NCI-H2196 (cell line): Measurements from ENCODE around the gene GADL1.

Experiments
- DNase-seq: peaks from one replicate; lab custom pipeline; 2025; ENCODE audit not compliant: unreplicated experiment; lab: John Stamatoyannopoulos, UW

Gene GADL1

GRCh38 chr3:30761374-30761773, 133.1 kb downstream of the GADL1 start:
- DNase-seq: no peak

DNA sequence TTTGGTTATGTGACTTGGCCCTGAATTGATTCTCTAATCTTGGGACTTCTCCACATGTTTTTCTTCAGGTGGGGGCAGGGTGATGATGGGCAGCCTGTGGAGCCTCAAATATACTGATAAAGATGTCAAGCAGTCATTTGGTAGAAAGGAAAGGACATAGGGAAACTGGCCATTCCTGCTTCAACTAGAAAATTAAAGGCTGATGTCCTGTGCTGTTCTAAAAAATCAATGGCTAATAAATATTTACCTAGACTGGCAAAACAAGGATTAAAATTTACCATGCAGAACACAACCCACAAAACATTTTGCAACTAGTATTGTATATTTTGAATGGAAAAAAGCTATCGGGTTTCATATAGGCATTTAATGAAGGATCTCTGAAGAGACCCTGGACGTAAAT, 133.7 kb downstream of the GADL1 start:
- DNase-seq: no peak

GRCh38 chr3:30760040-30760695, 134.3 kb downstream of the GADL1 start:
- no peak for DNase-seq

DNA sequence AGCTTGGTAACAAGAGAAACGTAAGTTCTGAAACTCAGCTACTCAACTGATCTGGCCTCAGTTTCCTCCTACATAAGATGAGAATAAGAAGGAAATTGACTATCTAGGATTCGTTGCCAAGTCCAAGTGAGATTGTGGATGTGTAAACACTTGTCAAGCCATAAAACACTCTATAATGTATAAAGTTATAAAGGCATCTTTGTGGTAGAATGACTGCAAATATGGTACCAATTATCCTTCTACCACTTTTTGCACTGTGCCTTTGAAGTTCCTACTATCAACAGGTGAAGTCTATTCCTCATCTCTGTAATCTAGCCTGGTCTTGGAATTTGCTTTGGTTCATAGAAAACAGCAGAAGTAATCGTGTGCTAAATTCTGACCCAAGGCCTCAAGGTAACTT, 138.2 kb downstream of the GADL1 start:
- DNase-seq: no peak

DNA sequence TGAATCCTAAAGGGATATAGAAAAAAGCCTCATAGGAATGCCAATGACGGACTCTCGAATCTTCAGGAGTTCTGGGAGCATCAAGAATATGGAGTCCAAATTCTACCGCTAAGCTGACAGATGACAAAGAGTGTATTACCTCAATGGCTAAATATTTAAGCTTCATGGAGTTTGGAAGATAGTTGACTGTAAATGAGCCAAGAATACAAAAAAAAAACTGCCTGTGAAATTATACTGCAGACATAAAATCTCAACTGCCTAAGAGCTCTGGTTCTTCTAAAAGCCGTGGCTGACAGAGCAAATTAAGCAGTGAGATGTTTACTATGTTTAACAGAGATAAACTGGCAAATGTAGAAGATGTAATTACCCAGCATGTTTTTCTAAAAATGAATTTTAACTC, 140.0 kb downstream of the GADL1 start:
- no peak for DNase-seq

GRCh38 chr3:30753766-30754165, 140.7 kb downstream of the GADL1 start:
- no peak for DNase-seq

GRCh38 chr3:30752970-30753369, 141.5 kb downstream of the GADL1 start:
- DNase-seq: no peak

DNA sequence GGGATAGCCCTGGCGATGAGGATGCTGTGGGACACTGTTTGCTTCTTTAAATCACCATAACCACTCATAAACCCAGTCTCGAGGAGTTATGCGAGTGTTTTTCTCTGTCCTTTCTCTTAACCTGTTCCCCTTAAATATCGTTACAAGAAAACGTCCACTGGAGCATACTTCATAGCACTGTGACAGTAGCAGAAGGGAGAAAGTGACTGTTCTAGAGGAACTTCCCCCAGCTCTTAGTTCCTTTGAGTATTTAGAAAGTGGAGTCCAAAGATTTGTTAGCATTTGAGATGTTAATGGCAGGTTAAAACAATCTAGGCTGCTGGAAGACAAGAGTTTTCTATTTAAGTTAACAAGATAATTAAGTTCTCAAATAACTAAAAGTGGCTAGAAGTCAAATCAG, 142.0 kb downstream of the GADL1 start:
- DNase-seq: no peak

GRCh38 chr3:30751610-30752299, 142.7 kb downstream of the GADL1 start:
- no peak for DNase-seq

GRCh38 chr3:30750967-30751366, 143.5 kb downstream of the GADL1 start:
- DNase-seq: no peak

- DNase-seq: no peak
Observed at GRCh38 chr3:30749230-30749629, 145.2 kb downstream of the GADL1 start.

DNA sequence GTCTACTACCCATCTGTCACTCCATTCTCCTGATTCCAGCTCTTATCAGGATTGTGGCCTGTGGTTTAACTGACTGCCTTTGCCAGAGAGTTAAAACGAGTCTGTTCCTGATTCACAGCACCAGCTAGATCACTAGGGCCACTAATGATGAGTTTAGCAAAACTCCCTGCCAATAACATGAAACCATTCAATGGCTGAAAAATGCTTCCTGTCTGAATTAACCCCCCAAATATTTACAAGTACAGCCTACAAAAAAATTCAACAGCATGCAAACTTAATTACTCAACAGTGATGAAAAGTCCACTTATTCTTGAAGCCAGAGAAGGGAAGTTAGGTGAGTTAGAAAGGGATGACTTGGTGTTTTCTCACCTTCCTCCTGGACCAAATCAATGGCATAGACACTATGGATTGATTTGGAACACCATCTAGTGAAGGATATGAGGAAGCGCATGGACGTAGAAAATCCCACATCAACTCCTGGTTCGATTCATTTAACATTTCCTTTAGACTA, 146.6 kb downstream of the GADL1 start:
- no peak for DNase-seq

DNA sequence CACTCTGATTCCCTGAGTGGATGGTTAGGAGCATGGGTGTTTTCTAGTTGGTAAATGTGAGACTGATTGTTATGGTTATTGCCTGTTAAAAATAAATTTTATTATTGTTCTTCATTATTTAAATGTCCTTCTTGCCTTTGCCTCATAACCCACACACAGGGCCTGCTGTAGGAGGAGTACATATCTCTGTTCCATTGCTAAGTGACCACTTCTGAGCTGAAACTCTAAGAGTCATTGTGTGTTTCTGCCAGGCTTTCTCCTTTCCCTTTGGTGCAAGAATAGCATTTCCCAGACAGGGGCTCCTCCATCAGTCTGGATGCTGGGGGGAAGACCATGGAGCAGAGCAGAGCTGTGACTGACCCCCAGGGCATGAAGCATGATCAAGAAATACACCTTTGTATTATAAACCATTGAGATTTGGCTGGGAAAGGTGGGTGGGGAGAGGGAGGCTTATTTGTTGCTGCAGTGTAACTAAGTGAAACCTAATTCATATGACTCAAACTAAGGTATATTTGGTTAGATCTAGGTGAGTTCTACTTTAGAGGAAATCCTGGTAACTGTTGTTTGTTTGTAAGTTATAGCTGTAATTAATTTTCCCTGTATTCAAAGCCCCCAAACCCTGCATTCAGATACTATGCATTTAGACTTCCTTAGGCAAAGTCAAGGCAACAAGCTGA, 150.7 kb downstream of the GADL1 start:
- no peak for DNase-seq

GRCh38 chr3:30742796-30743619, 151.5 kb downstream of the GADL1 start:
- no peak for DNase-seq

DNA sequence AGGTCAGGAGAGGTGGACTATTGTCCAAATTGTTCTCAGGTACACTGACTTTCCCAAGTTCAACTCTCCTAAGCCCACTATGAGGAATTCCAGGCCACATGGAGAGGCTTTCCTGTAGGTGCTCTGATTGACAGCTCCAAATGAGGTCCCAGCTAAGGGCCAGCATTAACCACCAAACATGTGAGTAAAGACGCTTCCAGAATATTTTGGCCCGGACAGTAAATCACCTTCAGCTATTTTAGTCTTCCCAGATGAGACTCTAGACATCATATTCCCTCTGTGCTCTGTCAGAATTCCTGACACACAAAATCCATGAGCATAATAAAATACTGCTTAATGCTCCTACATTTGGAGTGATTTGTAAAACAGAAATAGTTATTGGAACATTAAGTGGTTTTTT, 152.6 kb downstream of the GADL1 start:
- no peak for DNase-seq

DNA sequence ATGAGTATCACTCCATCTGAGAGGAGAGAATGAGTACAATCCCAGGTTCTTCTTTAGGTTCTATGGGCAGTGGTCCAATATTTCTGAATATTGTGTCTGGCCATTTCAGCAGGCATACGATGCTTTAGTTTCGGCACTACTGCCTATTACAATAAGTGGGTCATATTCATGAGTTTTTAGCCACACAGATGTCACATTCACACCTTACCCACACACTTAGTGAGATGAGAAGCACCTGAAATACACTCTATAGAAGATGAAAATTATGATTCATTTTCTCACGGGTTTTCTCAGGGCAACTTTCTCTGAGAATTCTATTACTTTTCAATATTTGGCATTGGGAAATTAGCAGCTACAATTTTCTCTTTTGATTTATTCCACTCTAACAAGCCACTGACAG, 155.9 kb downstream of the GADL1 start:
- DNase-seq: no peak

DNA sequence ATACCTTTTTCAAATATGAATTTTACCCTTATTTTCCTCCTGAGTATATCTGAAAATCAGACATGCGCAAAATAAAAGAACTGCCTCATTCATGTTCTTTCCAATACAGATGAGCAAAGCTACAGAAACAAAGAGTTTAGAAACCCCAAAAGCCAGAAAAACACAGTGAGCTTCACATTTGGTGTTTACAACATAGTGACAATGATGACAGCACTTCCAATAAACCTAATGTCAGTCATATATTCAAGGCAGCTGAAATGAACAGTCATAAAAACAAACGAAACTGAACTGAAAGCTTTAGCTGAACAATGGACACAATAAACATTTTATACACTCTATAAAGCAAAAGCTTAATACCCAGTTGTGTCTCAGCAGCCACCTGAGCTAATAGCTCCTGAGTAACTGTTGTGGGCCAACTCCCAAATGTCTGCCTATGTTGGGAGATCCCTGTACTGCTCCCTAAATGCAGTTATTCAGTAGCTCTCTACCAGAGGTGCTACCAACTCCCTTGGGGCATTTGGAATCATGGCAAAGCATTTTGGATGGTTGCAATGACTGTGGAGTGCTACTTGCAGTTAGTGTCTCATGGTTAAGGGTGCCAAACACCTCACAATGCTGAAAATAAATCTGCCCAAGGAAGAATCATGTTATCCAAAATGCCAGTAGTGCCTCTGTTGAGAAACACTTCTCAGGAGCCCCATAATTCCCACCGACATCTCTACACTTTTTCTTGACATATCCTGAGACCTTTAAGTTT, 156.5 kb downstream of the GADL1 start:
- no peak for DNase-seq

GRCh38 chr3:30733696-30734095, 160.8 kb downstream of the GADL1 start:
- DNase-seq: no peak

DNA sequence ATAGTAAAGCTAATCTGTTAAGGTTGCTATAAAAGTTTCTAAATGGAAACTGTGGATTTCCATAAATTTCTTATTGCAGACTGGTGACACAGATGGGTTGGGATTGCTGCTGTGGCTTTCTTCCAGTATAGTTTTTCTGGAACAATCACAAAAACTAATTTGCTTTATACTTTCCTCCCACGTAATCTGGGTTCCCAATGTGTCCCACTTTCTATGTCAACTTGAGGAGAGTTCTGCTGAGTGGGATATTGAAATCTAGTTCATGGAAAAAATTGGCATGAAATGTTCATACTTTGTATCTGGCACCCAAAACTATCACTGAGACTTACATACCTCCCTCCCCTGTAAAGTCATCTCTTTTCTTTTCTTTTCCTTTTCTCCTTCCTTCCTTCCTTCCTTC, 161.3 kb downstream of the GADL1 start:
- no peak for DNase-seq

DNA sequence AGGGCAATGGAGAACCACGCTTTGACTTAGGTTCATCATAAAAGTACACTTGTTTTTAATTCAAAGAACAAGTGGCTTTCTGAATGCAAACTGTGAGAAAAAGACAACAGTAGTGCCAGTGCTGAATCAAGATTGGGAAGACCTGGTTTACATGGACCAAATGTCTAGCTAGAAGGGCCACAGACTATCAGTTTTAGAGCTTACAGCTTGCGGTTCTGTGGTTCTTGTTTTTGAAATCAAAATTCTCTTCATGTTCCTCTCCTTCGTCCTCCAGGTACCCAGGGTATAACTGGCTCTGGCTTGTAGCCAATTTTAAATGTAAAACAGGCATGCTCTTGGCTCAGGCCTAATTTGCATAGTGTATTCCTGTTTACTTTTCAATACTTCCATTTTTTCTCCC, 163.5 kb downstream of the GADL1 start:
- DNase-seq: no peak

DNA sequence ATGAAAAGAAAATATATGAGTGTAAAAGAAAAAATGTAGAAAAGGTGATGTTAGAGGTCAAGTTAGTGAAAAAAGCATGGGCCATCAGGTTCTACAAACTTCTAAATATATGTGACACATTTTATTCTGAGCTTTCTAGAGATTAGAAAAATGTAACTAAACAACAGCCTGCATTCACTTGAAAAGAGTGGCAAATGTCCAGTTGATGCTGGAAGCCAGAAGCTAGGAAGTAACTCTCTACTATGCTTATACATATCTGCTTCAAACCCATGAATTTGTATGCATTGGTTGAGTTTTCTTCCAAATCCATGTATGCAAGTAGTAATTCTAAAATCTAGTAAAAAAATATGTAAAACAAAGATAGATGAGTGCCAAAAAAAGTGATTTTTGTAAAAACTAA, 164.5 kb downstream of the GADL1 start:
- DNase-seq: no peak
